OCI-LY3 (cell line): ENCODE results near the gene HCRTR1.

Experiments used
- H2AFZ ChIP-seq: fragments of 200-600, 300-600 bp; shearing (Covaris generic); 2 replicates; pipeline ENCODE4 v1.6.0; 2014; ENCODE audit warnings: antibody characterized with exemption, low read depth, low read length
- H3K27ac ChIP-seq: fragments of 200-600, 300-600 bp; sonication (generic); 2 replicates; pipeline ENCODE4 v1.5.1; 2014; ENCODE audit warnings: mild to moderate bottlenecking, low read length, moderate library complexity, mixed read lengths
- H3K27me3 ChIP-seq: fragments of 200-600, 300-600 bp; sonication (generic); 2 replicates; pipeline ENCODE4 v1.6.1; 2014; ENCODE audit warnings: low read depth, low read length, mixed read lengths
- H3K36me3 ChIP-seq: fragments of 200-600, 300-600 bp; sonication (generic); replicated peaks from 2 replicates; pipeline ENCODE3; 2014; ENCODE audit warnings: low read depth, low read length, mixed read lengths
- H3K4me1 ChIP-seq: fragments of 300-600, 200-600 bp; sonication (generic); 2 replicates; pipeline ENCODE4 v1.6.1; 2014; ENCODE audit warnings: low read length, mixed read lengths
- H3K4me2 ChIP-seq: fragments of 200-600, 300-600 bp; sonication (generic); 2 replicates; pipeline ENCODE4 v1.6.1; 2014; ENCODE audit warnings: low read length, mixed read lengths
- H3K4me3 ChIP-seq: fragments of 300-600, 200-600 bp; sonication (generic); 2 replicates; pipeline ENCODE4 v1.5.1; 2014; ENCODE audit warnings: antibody characterized with exemption, mild to moderate bottlenecking, low read length, moderate library complexity
- H3K79me2 ChIP-seq: fragments of 300-600, 200-600 bp; shearing (Covaris generic); 2 replicates; pipeline ENCODE4 v1.6.1; 2014; ENCODE audit warnings: mild to moderate bottlenecking, low read length, mixed read lengths
- H3K9ac ChIP-seq: fragments of 300-600, 200-600 bp; shearing (Covaris generic); 2 replicates; pipeline ENCODE4 v1.6.0; 2014; ENCODE audit warnings: mild to moderate bottlenecking, low read length, moderate library complexity
- H3K9me3 ChIP-seq: fragments of 200-600, 300-600 bp; shearing (Covaris generic); 2 replicates; pipeline ENCODE4 v1.6.1; 2014; ENCODE audit warnings: low read length, mixed read lengths; ENCODE audit not compliant: insufficient read depth
- H4K20me1 ChIP-seq: fragments of 200-600, 300-600 bp; sonication (generic); 2 replicates; pipeline ENCODE4 v1.6.1; 2016; ENCODE audit warnings: low read length, mixed read lengths; ENCODE audit not compliant: insufficient read depth
- EZH2phosphoT487 ChIP-seq: fragments of 200-600 bp; shearing (Covaris generic); IDR thresholded peaks from 2 replicates; pipeline ENCODE4 v1.6.1; 2018; ENCODE audit warnings: antibody characterized with exemption, mixed run types, low read depth
- TF ChIP-seq, protein P1 (sequence below): fragments of 200-600, 300-600 bp; sonication (generic); IDR thresholded peaks from 2 replicates; pipeline ENCODE4 v1.5.1; 2014; ENCODE audit warnings: antibody characterized with exemption, low read length, low read depth

Gene HCRTR1

DNA sequence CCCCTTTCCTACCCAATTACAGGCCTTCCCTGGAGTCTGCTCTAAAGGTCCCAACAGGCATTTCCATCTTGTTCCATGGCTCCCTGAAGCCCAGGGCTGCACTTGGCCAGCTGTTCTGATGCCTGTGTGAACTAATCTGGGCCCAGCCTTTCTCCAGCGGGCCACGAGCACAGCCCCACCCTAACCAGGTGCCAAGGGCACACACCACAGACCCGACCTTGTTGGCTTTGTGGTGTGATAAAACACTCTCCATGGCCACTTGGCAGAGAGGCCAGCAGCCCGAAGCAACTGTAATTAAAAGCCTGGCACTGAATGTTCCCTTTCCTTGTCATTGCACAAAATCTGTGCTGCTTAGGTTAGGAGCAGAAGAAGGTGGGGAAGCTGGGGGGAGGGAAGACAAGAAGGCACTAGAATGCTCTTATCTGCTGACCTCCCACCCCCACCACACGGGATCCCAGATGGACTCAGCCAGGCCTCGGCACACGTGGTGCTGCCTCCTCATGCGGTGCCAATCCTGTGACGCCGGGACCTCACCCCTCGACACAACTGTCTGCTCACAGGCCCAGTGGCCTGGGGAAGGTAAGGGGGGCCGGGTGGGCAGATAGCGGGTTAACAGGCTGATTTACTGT is 9.9 kb downstream of the HCRTR1 start:
- no peaks in the 10 kb centered on the region for H4K20me1 ChIP-seq
- no peak overlapping the region for H3K4me3 ChIP-seq
- H3K79me2 ChIP-seq: no peaks in the 10 kb centered on the region
- H3K4me2 ChIP-seq: no peak overlapping the region
- no peaks in the 10 kb centered on the region for H3K27me3 ChIP-seq
- no peak overlapping the region for H3K9ac ChIP-seq
- H3K36me3 ChIP-seq: no peaks in the 10 kb centered on the region
- peaks cover 11% of the 10 kb centered on the region for H3K4me1 ChIP-seq
- H3K27ac ChIP-seq: no peak overlapping the region
- no peaks in the 10 kb centered on the region for H3K9me3 ChIP-seq
- H2AFZ ChIP-seq: no peak overlapping the region
- no peak for TF ChIP-seq EZH2phosphoT487
- TF ChIP-seq, protein P1, sequence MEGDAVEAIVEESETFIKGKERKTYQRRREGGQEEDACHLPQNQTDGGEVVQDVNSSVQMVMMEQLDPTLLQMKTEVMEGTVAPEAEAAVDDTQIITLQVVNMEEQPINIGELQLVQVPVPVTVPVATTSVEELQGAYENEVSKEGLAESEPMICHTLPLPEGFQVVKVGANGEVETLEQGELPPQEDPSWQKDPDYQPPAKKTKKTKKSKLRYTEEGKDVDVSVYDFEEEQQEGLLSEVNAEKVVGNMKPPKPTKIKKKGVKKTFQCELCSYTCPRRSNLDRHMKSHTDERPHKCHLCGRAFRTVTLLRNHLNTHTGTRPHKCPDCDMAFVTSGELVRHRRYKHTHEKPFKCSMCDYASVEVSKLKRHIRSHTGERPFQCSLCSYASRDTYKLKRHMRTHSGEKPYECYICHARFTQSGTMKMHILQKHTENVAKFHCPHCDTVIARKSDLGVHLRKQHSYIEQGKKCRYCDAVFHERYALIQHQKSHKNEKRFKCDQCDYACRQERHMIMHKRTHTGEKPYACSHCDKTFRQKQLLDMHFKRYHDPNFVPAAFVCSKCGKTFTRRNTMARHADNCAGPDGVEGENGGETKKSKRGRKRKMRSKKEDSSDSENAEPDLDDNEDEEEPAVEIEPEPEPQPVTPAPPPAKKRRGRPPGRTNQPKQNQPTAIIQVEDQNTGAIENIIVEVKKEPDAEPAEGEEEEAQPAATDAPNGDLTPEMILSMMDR: no peak

DNA sequence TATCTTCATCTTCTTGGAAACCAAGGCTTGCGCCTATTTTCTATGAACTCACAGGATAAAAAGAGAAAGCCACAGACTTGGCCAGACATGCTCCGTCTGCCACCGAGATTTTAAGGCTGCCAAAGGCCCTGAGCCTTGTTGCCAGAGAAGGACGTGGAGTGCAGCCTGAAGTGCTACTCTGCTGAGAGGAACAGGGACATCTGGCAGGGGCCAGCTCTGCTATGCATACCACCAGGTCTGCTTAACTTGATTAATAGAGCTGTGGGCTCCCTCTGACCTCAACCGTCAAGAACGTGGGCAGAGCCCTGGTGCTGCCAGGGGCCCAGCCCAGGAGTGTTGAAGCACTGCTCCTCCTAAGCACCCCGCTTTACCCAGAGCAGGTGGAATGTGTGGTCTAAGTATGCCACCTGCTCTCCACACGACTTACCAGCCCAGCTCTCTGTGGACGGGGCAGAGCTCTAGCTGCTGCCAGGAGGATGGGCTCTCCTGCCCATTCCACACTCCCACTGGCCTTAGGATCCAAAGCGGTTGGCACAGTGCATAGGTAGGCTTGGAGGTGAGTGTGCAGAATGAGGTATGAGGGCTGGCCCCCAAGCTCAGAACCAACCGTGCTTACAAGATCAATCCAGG is 10.6 kb downstream of the HCRTR1 start:
- H3K79me2 ChIP-seq: no peaks in the 10 kb centered on the region
- no peak overlapping the region for H3K27ac ChIP-seq
- no peaks in the 10 kb centered on the region for H4K20me1 ChIP-seq
- H2AFZ ChIP-seq: no peak overlapping the region
- H3K9me3 ChIP-seq: no peaks in the 10 kb centered on the region
- no peak for TF ChIP-seq EZH2phosphoT487
- TF ChIP-seq, protein P1: no peak
- no peak overlapping the region for H3K4me3 ChIP-seq
- H3K27me3 ChIP-seq: no peaks in the 10 kb centered on the region
- no peaks in the 10 kb centered on the region for H3K36me3 ChIP-seq
- H3K9ac ChIP-seq: no peak overlapping the region
- peaks cover 13% of the 10 kb centered on the region for H3K4me1 ChIP-seq
- H3K4me2 ChIP-seq: no peak overlapping the region

DNA sequence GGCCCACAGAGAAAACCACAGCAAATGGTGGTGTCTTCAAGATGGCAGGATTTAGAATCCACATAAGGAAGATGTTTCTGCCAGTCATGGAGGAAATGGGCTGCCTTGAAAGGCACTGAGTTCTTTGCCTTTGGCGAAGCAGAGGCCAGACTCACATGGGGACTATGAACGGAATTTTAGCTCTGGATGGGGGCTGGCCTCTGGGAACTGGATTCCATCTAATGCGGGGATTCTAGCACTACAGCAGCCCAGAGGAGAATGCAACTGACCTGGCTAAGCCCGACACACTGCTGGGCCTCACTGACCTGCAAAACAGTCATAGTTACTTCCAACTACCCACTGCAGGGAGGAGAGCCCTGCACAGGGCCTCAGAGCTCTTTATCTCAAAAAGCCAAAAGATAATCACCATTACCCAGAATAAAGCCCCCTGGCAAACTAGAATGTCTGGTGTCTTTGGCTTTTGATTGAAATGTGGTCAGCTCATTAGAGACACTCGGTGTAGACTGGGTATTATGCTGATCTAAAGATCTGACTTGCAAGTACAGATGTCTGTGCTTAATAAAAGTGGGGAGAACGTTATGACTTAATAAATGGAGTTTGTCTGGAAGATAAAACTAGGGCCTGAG is 11.6 kb downstream of the HCRTR1 start:
- H3K9ac ChIP-seq: no peak overlapping the region

DNA sequence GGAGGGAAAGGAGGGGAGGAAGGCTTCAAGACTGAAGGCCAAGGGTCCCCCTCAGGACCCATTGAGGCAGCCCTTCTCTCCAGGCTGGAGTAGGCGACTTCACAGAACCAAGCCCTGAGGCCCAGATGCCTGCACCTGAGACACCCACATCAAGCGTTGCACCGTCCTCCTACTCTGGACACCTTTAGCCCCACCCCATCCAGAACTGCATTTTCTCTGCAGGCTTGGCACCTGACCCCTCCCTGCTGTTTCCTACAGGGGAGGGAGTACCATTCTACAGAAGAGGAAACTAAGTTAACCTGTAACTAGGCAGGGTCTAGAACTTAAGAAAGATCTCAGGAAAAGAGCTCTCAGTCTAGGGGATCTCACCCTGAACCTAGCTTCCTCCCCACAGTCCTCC is 15.2 kb downstream of the HCRTR1 start:
- Histone ChIP-seq H3K4me1 (peaks cover 12% of the 10 kb centered on the region), H3K79me2 (peaks cover 24% of the 10 kb centered on the region), H3K4me3 (no peak overlapping the region), H3K4me2 (no peak overlapping the region), H3K9ac (no peak overlapping the region), H3K27ac (no peak overlapping the region), H3K27me3 (no peaks in the 10 kb centered on the region), H2AFZ (no peak overlapping the region), H3K9me3 (no peaks in the 10 kb centered on the region), H4K20me1 (no peaks in the 10 kb centered on the region), H3K36me3 (no peaks in the 10 kb centered on the region)
- TF ChIP-seq, protein P1: no peak
- TF ChIP-seq EZH2phosphoT487: no peak

More for the DNA sequence above, 11.6 kb downstream of the HCRTR1 start:
- no peak for TF ChIP-seq EZH2phosphoT487
- TF ChIP-seq, protein P1: no peak
- H3K36me3 ChIP-seq: no peaks in the 10 kb centered on the region
- no peaks in the 10 kb centered on the region for H3K27me3 ChIP-seq
- H4K20me1 ChIP-seq: no peaks in the 10 kb centered on the region
- no peak overlapping the region for H3K4me2 ChIP-seq
- no peak overlapping the region for H3K27ac ChIP-seq
- H3K9me3 ChIP-seq: no peaks in the 10 kb centered on the region
- peaks cover 10% of the 10 kb centered on the region for H3K4me1 ChIP-seq
- no peak overlapping the region for H2AFZ ChIP-seq
- H3K4me3 ChIP-seq: no peak overlapping the region
- H3K79me2 ChIP-seq: no peaks in the 10 kb centered on the region
